ENCODE results near the gene QKI.
A peak's percentile ranks its signal among the peaks of the same experiment; 100 is the strongest.
"Not testable (repeated sequence)": the region's sequence is repeated elsewhere in the genome, so short reads cannot be mapped to it uniquely, and the experiment has no call there.

Gene QKI

DNA sequence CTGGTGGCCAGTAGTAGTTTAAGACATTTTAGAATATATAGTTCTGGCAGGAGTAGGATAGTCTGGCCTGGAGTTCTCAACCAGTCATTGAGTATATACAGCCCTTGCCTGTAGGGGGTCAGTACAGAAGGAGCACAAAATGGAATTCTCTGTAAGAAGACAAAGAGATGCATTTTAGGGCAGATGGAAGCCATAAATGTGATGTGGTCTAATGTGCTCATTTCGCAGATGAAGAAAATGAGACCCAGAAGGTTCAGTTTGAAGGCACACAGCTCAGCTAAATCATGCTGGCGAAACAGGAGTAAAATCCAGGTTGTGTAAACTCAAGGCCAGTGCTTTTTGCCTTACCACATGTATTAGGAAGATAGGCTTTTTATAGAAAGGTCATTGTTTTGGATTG is 29.6 kb downstream of the QKI start:
- DNase-seq: no peak

DNA sequence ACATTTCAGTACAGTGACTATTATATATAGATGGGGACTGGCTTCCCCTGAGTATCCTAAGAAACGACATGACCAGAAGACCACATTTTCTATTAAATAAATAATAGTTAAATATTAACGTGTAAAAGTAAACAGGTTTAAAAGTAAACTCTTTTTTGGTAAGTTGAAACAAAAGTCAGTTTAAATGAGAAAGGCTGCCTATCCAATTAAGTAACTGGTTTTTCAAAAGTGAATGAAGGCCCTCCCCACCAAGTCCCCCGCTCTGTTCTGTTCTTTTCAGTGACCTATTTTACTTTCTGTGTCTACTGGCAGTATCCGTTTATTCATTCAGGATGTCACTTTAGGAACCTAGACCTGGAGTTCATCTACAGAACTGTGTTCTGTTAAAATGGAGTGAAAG is 32.0 kb downstream of the QKI start:
- no peak for DNase-seq

DNA sequence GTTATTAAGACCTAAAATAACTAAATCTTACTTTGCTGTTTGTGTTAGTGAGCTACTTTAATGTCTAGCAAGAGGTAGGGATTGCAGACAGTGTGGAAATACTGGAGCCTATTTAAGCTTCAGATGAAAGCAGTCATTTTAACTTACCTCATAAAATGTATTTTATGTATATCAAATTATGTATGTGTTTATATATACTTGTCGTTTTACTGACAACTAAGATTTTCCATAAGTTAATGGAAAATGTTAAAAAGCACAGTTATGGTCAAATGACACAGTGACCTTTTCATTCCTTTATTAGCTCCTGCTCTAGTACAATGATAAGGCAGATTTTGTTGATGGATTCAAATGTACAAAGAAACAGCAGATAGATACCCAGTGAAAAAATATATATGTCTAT is 34.6 kb downstream of the QKI start:
- DNase-seq: no peak

DNA sequence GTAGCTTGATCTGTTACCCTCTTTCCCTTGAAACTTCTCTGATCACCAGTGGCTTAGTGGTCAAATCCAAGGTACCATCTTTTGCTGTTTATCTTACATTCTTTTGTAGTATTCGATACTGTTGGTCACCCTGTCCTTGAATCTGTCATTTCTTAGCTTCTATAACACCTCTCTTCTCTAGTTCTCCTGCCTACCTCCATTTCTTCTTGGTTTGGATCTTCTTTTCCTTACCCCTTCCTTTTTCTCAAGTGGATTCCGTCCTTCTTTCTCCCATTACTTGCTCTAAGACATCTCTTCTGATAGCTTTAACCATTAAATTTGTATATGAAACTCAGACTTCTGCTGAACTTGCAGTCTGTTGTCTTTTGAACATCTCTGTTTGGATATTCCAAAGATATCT is 39.9 kb downstream of the QKI start:
- no peak for DNase-seq

DNA sequence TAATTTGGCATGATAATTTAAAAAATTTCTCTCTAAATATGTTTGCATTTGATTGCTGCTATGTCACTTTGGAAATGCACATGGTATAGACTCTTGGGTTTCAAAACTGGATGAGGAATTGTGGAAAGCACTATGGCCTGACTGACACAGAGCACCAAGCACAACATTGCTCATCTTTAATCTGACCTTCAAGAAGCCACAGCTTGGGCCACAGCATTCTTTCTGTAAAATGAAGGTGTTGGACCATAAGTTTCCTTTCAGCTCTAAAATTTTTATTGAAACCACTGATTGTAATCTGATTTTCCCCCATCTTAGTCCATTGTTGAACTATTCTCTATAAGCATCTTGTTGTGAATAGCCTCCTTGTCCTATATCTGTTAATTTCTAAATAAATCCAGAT is 41.0 kb downstream of the QKI start:
- DNase-seq: no peak

DNA sequence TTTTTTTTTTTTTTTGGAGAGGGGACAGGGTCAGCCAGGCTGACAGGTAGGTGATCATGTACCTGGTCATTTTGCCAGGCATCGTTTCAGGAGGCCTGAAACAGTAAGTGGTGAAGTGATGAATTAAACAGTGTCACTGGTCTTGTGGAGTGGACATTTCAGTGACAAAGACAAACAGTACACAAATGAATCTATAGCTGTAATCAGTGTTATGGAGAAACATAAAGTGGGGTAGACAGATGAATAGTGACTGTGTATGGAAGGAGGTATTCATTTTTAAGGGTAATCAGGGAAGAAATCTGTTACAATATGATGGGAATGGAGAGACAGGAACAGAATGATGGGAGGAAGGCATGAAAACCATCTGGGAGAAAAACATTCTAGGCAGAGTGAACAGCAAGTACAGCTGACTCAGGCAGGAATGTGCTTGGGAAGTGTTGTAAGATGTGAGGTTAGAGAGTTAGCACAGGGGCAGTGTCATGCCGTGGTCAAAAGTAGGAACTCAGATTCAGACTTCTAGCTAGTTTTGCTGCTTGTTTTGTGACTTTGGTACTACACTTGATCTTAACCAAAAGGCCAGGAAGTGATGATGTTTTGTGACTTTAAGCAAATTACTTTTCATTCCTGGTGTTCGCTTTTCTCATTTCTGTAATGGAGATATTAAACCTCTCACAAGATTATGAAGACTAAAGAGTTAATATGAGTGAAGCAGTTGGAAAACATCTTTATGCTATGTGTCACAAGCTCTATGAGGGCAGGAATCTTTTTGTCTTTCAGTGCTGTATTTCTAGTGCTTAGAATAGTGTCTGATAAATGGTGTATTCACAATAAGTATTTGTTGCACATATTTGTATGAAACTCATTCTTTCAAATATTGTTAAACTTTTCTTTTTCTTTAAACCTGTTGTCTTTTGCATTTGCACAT is 43.4 kb downstream of the QKI start:
- DNase-seq: peak; percentile 49 to 79

DNA sequence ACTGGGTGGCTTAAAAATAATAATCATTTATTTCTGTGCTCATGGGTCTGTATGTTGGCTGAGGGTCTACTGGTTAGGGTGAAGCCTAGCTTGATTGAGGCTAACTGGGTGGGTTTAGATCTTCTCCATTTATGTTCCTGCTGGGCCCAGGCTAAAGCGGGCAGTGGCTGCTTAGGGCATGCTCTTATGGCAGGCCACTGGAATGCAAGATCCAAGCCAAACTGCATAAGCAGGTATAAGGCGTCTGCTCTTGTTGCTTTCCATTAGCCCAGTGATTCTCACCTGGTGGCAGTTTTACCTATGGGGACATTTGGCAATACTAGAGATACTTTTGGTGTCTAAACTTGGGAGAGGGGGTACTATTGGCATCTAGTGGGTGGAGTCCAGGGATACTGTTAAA is 44.5 kb downstream of the QKI start:
- DNase-seq: no peak

DNA sequence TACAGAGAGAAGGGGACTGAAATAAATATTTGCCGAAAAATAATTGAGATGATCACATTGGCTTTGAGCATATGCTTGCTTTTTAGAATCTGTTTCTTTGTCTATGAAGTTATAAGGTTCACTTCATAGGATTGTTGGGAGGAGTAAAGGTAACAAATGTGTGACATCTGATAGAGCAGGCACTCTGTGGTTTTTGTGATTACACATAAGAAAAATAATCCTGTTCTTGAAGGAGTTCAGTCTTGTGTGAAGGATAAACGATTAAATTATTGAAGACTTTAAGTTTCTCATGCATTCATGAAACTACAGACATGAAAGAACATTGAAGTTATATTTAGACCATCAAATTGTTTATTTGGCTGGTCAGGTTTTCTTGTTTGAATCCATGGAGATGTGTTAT is 45.0 kb downstream of the QKI start:
- DNase-seq: no peak

- DNase-seq: peak in 1 of 2 experiments; percentile 20
Measured at GRCh38 chr6:163460307-163460782, 45.8 kb downstream of the QKI start.

GRCh38 chr6:163461696-163462095 is 47.2 kb downstream of the QKI start:
- DNase-seq: no peak

DNA sequence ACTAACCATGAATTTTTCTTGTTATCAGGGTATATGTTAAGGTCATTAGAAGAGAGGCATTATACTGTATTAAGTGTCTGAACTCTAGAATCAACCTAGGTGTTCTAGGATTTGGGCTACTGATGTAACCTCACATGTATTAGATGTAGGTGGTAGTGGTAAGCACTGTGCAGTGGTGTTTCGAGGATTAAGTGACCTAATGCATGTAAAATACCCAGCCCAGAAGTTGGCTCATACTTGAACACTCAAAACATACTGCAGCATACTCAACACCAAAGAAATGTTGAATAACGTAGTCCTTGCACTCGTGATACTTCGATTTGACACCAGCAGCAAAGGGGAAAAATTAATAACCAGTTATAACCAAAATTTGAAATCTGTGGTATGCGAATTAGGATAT is 48.7 kb downstream of the QKI start:
- DNase-seq: no peak

GRCh38 chr6:163463795-163464194 is 49.3 kb downstream of the QKI start:
- no peak for DNase-seq

DNA sequence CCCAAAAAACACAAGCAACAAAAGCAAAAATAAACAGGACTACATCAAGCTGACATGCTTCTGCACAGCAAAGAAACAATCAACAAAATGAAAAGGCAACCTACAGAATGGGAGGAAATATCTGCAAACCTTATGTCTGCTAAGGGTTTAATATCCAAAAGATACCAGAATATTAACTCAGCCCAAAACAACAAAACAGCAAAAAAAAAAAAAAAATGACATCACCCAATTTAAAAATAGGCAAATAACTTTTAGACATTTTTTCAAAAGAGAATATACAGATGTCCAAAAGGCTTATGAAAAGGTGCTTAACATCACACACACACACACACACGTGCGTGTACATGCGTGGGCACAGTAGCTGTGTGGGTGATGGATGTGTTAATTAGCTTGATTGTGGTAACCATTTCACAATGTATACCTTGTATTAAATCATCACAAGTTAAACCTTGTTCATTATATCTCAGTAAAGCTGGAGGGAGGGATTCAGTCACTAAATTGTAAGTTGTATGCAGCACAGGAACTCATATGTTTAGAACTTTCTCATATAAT is 52.4 kb downstream of the QKI start:
- DNase-seq: no peak

GRCh38 chr6:163468738-163469137 is 54.2 kb downstream of the QKI start:
- no peak for DNase-seq

- DNase-seq: no peak
Measured at GRCh38 chr6:163469459-163469985, 55.0 kb downstream of the QKI start.

DNA sequence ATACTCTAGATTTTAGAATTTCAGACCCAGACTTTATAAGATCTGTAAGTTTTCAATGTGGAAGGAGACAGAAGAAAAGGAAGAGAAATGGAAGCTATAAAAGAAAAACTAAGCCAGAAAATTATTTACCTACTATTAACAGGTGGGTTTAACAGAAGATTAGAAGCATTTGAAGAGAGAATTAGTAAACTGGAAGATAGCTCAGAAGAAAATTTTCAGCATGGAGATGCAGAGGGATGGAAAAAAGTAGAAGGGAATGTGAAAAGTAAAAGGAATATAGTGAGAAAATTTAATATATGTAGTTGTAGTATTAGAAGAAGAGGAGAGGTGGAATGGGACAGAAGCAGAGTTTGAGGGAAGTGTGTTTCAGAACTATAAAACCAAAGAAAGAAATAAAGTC is 56.1 kb downstream of the QKI start:
- DNase-seq: no peak

- DNase-seq: no peak
Measured at GRCh38 chr6:163474581-163474980, 60.1 kb downstream of the QKI start.

GRCh38 chr6:163476946-163477345 is 62.4 kb downstream of the QKI start:
- not testable (repeated sequence) for DNase-seq

DNA sequence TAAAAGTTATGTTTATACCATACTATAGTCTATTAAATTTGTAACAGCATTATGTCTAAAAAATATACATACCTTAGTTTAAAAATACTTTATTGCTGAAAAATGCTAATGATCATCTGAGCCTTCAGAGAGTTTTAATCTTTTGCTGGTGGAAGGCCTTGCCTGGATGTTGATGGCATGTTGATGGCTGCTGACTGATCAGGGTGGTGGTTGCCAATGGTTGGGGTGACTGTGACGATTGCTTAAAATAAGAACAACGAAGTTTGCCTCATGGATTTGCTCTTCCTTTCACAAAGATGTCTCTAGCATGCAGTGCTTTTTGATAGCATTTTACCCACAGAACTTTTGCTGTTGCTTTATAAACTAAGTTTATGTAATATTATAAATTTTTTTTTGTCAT is 68.6 kb downstream of the QKI start:
- no peak for DNase-seq

GRCh38 chr6:163485388-163485851 is 70.9 kb downstream of the QKI start:
- DNase-seq: no peak

DNA sequence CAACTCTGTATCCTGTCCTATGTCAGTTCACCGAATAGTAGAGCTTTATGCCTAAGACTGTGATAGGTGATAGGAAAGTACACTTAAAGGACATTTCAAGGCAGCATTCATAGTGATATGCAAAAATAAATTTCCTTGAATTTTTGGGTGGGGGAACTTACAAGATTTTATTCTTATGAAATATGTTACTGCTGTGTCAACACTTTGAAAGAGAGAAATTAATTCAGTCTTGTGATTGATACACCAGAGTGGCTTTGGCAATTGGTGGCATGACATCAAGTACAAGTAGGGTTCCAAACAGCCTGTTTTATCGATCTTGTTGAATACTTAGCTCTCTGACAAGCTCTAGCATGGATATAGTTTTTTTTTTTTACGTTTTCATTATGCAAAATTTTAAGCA is 72.3 kb downstream of the QKI start:
- no peak for DNase-seq

DNA sequence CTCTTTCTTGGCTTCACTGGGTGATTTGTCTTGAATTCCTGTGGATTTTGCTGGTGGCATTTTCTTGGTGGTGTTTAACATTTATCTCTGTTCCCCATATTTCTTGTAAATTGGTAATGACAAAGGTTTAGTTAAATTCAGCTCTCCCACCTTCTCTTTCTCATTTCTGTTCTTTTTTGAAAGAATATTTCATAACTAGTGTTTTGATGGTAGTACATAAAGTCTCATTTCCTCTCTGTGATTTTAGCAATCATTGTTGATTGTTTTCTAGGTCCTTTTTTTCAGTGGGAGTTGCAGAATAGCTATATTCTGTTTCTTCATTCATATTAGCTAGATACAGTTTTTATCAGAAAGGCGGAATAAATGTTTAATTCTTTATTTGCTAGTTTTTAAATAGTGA is 73.1 kb downstream of the QKI start:
- no peak for DNase-seq

DNA sequence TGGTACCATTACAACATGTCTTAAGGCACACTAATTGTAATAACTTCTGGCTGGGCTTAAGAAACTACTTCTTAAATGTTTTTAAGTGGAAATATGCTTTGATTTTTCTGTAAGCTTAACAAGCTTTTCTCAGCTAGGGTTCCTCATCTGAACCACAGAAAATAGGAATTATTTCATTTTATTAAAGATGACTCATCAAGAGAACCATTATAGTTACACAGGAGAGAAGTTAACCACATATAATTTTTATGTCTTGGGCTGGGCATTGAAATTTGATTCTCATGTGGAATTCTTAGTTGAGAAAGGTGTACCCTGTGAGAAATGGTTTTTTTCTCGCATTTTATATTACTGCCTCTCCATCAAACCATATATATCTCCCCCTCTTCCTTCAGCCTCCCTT is 75.1 kb downstream of the QKI start:
- no peak for DNase-seq

Measured in SW 1271 (cell line).